Loucy (cell line): ENCODE data around the gene SF3B3.

Experiments used
- H2AFZ ChIP-seq: fragments of 200-600 bp; sonication (generic); 2 replicates; pipeline ENCODE4 v1.6.0; 2016; ENCODE audit warnings: antibody characterized with exemption, mild to moderate bottlenecking, low read length, moderate library complexity
- H3F3A ChIP-seq: fragments of 200-600 bp; 2 replicates; pipeline ENCODE4 v1.6.0; 2016; ENCODE audit warnings: antibody characterized with exemption, low read depth, mild to moderate bottlenecking
- H3K27me3 ChIP-seq: fragments of 200-600 bp; sonication (generic); 2 replicates; pipeline ENCODE4 v1.6.1; 2014; ENCODE audit warnings: low read length, mild to moderate bottlenecking; ENCODE audit not compliant: insufficient read depth, poor library complexity, severe bottlenecking
- H3K36me3 ChIP-seq: fragments of 200-600 bp; sonication (generic); 2 replicates; pipeline ENCODE4 v1.6.1; 2016; ENCODE audit warnings: low read length; ENCODE audit not compliant: insufficient read depth
- H3K4me1 ChIP-seq: fragments of 200-600 bp; sonication (generic); 2 replicates; pipeline ENCODE4 v1.5.1; 2014; ENCODE audit warnings: low read length, mild to moderate bottlenecking; ENCODE audit not compliant: insufficient read depth, poor library complexity, severe bottlenecking
- H3K4me2 ChIP-seq: fragments of 200-600 bp; sonication (generic); 2 replicates; pipeline ENCODE4 v1.6.0; 2014; ENCODE audit warnings: antibody characterized with exemption, low read length, low read depth, mild to moderate bottlenecking; ENCODE audit not compliant: poor library complexity, severe bottlenecking
- H3K4me3 ChIP-seq: fragments of 200-600 bp; sonication (generic); 2 replicates; pipeline ENCODE4 v1.5.1; 2014; ENCODE audit warnings: low read length, mild to moderate bottlenecking, mixed read lengths; ENCODE audit not compliant: poor library complexity, severe bottlenecking
- H3K79me2 ChIP-seq: fragments of 200-600 bp; sonication (generic); 2 replicates; pipeline ENCODE4 v1.6.1; 2014; ENCODE audit warnings: low read length; ENCODE audit not compliant: insufficient read depth
- H3K9ac ChIP-seq: fragments of 200-600 bp; sonication (generic); 2 replicates; pipeline ENCODE4 v1.6.0; 2014; ENCODE audit warnings: mild to moderate bottlenecking, low read depth, low read length, moderate library complexity; ENCODE audit not compliant: poor library complexity, severe bottlenecking
- H3K9me2 ChIP-seq: fragments of 200-600 bp; sonication (generic); replicated peaks from 2 replicates; pipeline ENCODE4 v1.6.1; 2016; ENCODE audit warnings: low read depth, low read length, mixed read lengths
- H3K9me3 ChIP-seq: fragments of 200-600 bp; sonication (generic); 2 replicates; pipeline ENCODE4 v1.6.1; 2014; ENCODE audit warnings: mild to moderate bottlenecking, antibody characterized with exemption, low read length, low read depth; ENCODE audit not compliant: insufficient read depth
- H4K20me1 ChIP-seq: fragments of 200-600 bp; sonication (generic); 2 replicates; pipeline ENCODE4 v1.6.0; 2014; ENCODE audit warnings: antibody characterized with exemption, low read length, mild to moderate bottlenecking; ENCODE audit not compliant: insufficient read depth, poor library complexity, severe bottlenecking
- CTCF ChIP-seq: fragments of 200-600 bp; sonication (generic); conservative IDR thresholded peaks from 2 replicates; pipeline ENCODE4 v1.5.1; 2014; ENCODE audit warnings: mild to moderate bottlenecking, antibody characterized with exemption, low read length
- EZH2phosphoT487 ChIP-seq: fragments of 200-600 bp; IDR thresholded peaks from 2 replicates; pipeline ENCODE4 v1.6.1; 2018; ENCODE audit warnings: antibody characterized with exemption, mild to moderate bottlenecking, moderate library complexity, borderline replicate concordance

SF3B3 gene

DNA sequence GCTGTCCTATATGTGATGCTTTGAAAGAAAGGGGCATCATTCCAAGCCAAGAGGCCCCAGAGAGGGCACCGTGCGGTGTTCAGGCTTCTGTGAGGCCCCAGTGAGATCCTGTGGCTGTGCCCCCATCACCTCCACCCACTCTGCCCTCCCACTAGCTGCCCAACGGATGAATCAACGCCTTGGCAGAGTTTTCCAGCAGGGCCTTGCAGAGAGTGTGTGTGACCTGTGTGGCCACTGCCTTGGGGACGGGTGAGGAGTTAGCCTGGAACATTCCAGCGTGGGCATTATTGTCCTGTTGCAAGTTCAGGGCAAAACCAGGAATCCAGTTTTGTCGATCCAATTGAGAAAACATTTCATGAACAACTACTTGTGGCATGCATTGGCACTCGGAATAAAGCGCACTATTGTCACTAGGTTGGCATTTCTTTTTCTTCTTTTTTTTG, 53.7 kb downstream of the SF3B3 start:
- no peak overlapping the region for H2AFZ ChIP-seq
- H3K4me2 ChIP-seq: no peak overlapping the region
- H3K9me3 ChIP-seq: no peaks in the 10 kb centered on the region
- H3K27me3 ChIP-seq: no peaks in the 10 kb centered on the region
- H3K9ac ChIP-seq: no peak overlapping the region
- TF ChIP-seq EZH2phosphoT487 (no peak), CTCF (no peak)
- H3K36me3 ChIP-seq: peaks cover 34% of the 10 kb centered on the region
- no peak overlapping the region for H3K4me3 ChIP-seq
- no peaks in the 10 kb centered on the region for H3K9me2 ChIP-seq
- H4K20me1 ChIP-seq: peaks cover 11% of the 10 kb centered on the region
- H3F3A ChIP-seq: no peaks in the 10 kb centered on the region
- no peaks in the 10 kb centered on the region for H3K79me2 ChIP-seq
- no peaks in the 10 kb centered on the region for H3K4me1 ChIP-seq

GRCh38 chr16:70578035-70578434, 54.4 kb downstream of the SF3B3 start:
- no peaks in the 10 kb centered on the region for H3K27me3 ChIP-seq
- H3K9me3 ChIP-seq: no peaks in the 10 kb centered on the region
- H3K9me2 ChIP-seq: no peaks in the 10 kb centered on the region
- H3K9ac ChIP-seq: no peak overlapping the region
- TF ChIP-seq EZH2phosphoT487: no peak
- no peak for TF ChIP-seq CTCF
- H2AFZ ChIP-seq: no peak overlapping the region
- no peak overlapping the region for H3K4me2 ChIP-seq
- peaks cover 9% of the 10 kb centered on the region for H4K20me1 ChIP-seq
- H3K36me3 ChIP-seq: peaks cover 26% of the 10 kb centered on the region
- H3F3A ChIP-seq: no peaks in the 10 kb centered on the region
- H3K79me2 ChIP-seq: no peaks in the 10 kb centered on the region
- H3K4me3 ChIP-seq: no peak overlapping the region
- H3K4me1 ChIP-seq: no peaks in the 10 kb centered on the region

DNA sequence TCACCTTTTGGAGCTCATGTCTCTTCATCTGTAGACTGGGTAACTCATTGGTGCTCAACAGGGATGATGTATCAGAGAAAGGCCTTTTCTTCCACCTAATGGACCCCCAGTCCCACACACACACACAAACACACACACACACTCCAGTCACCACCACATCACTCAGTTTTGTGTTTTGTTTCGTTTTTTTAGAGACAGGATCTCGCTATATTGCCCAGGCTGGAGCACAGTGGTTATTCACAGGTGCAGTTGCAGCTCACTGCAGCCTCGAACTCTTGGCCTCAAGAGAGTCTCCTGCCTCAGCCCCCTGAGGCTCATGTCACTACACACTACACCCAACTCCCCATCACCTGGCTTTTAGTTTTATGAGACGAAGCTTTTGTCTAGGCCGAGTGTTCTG, 55.6 kb downstream of the SF3B3 start:
- H3F3A ChIP-seq: no peaks in the 10 kb centered on the region
- no peaks in the 10 kb centered on the region for H3K9me3 ChIP-seq
- no peaks in the 10 kb centered on the region for H3K4me1 ChIP-seq
- no peaks in the 10 kb centered on the region for H3K9me2 ChIP-seq
- H2AFZ ChIP-seq: no peak overlapping the region
- H3K4me3 ChIP-seq: no peak overlapping the region
- peaks cover 4% of the 10 kb centered on the region for H4K20me1 ChIP-seq
- peaks cover 15% of the 10 kb centered on the region; the same call in 1 of the 2 replicates for H3K36me3 ChIP-seq
- TF ChIP-seq CTCF (no peak), EZH2phosphoT487 (no peak)
- no peak overlapping the region for H3K4me2 ChIP-seq
- no peaks in the 10 kb centered on the region for H3K27me3 ChIP-seq
- H3K9ac ChIP-seq: no peak overlapping the region
- H3K79me2 ChIP-seq: no peaks in the 10 kb centered on the region
